Fibroblast of mammary gland (primary cell): ENCODE data around the gene PITHD1.
A peak's percentile ranks its signal among the peaks of the same experiment; 100 is the strongest.

Experiments
- DNase-seq: peaks from one replicate; pipeline ENCODE4 v3.0.0-alpha.2; 2010; ENCODE audit warnings: low read depth
- H3K4me3 ChIP-seq: 2 replicates; pipeline ENCODE4 v1.5.1; 2011; ENCODE audit warnings: low read depth, mild to moderate bottlenecking, low read length, moderate library complexity; ENCODE audit not compliant: control insufficient read depth
- CTCF ChIP-seq: conservative IDR thresholded peaks from 2 replicates; pipeline ENCODE4 v1.5.1; 2011; ENCODE audit warnings: low read depth, low read length, inconsistent platforms; ENCODE audit not compliant: control insufficient read depth, insufficient read depth

PITHD1 gene

GRCh38 chr1:23743287-23744152 lies 34.7 kb upstream of the PITHD1 start, which contains the start of gene ELOA:
TSS of gene ELOA (plus strand) at chr1:23743471. CDS start at chr1:23743504, 33 bp downstream.
- DNase-seq = peak; percentile 43
- peak within 1 kb of the TSS; percentile 82 for H3K4me3 ChIP-seq
- TF ChIP-seq CTCF = no peak

GRCh38 chr1:23745515-23745914 lies 32.7 kb upstream of the PITHD1 start:
- TF ChIP-seq CTCF = peak; percentile 40
- DNase-seq = peak; percentile 59
- H3K4me3 ChIP-seq = peak overlapping the region; percentile 82

GRCh38 chr1:23748016-23748415 lies 30.2 kb upstream of the PITHD1 start:
- no peak for DNase-seq
- TF ChIP-seq CTCF = no peak
- no peak overlapping the region for H3K4me3 ChIP-seq

GRCh38 chr1:23751050-23751814 lies 27.0 kb upstream of the PITHD1 start:
- H3K4me3 ChIP-seq = no peak overlapping the region
- DNase-seq = peak; percentile 83
- peak; percentile 81 for TF ChIP-seq CTCF

- H3K4me3 ChIP-seq = no peak overlapping the region
- DNase-seq = no peak
- no peak for TF ChIP-seq CTCF
These were observed 26.4 kb upstream of the PITHD1 start for GRCh38 chr1:23751815-23752200.

GRCh38 chr1:23752909-23753308 lies 25.3 kb upstream of the PITHD1 start:
- TF ChIP-seq CTCF = no peak

More at GRCh38 chr1:23752909-23753308, 25.3 kb upstream of the PITHD1 start:
- DNase-seq = no peak
- H3K4me3 ChIP-seq = no peak overlapping the region
